Stimulated activated CD8-positive, alpha-beta memory T cell treated with anti-CD3 and anti-CD28 coated beads, Interleukin-7, amount 100 ng/mL, for 4 hours (primary cell): ENCODE data around the gene BRICD5.

ENCODE experiments used
- DNase-seq, 2 donors: peaks; one replicate each; pipeline ENCODE4 v3.0.0-alpha.2; 2020; ENCODE audit warnings: low read depth in 2 of 2

BRICD5 gene

DNA sequence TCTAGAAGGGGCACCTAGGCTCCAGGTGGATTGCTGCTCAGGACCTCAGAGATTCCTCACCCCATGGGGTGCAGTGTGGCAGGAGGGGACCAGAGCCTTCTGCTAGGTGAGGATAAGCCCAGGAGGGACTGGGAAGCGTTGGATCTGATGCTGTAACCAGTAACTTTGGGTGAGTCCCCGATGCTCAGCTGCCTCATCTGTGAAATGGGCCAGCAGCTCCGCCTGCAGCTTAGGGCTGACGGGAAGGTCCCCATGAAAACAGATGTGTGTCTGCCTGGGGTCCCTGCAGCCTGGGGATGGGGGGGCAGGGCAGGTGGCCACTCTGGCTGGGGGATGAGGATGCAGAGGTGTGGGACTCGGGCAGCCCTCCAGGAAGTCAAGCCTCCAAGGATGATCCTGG is 11.6 kb downstream of the BRICD5 start:
- no peak for DNase-seq

DNA sequence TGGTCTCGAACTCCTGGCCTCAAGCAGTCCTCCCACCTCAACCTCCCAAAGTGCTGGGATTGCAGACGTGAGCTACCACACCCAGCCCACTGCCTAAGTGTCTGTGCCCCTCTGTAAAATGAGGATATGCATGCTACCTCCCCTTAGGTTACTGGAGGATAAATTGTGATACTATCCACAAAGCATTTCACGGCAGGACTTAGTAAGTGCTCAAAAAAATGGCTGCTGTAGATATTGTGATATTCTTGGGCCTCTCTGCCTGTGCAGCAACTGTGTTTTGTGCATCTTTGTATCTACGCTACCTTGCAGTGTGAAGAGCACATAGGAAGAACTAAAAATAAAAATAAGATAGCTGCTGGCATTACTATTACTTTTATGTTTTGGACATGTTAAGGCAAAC is 12.4 kb downstream of the BRICD5 start:
- DNase-seq, result no peak

DNA sequence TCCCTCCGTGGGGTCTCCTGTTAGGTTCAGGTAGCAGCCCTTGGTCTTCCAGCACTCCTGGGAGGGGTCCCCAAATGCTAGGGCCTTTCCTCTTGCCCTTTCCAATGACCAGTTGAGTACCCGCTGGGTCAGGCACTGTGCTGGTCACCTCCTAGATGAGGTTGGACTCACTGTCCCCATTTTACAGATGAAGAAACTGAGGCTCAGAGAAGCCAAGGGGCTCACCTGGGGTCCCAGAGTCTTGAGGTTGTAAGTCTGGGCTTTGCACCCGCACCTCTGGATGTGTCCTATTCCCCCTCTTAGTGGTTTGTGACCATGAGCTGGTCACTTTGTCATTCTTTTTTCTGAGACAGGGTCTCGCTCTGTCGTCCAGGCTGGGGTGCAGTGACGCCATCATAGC is 12.9 kb downstream of the BRICD5 start:
- DNase-seq, result no peak

DNA sequence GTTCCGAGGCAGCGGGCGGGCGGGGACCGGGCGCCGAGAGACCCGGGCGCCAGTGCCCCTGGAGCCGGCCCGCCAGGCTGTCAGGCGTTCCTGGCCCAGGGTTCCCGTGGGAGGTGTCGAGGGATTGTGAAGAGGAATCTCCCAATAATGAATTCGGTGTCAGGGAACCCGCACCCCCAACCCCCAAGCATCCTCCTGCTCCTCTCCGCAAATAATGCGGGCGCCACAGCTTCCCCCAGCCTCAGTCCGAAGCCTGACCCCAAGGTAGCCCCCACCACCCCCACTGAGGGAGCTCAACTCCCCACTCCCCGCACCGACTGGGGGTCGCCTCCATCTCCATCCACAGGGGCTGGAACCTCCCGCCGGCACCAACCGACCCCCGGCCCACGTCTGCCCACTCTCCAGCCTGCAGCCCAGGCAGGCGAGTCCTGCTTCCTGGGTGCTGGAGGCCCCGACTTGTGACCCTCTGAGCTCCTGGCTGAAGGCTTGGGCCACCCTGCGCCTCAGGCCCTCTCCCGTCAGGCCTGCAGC is 13.6 kb downstream of the BRICD5 start:
- DNase-seq, result no peak

DNA sequence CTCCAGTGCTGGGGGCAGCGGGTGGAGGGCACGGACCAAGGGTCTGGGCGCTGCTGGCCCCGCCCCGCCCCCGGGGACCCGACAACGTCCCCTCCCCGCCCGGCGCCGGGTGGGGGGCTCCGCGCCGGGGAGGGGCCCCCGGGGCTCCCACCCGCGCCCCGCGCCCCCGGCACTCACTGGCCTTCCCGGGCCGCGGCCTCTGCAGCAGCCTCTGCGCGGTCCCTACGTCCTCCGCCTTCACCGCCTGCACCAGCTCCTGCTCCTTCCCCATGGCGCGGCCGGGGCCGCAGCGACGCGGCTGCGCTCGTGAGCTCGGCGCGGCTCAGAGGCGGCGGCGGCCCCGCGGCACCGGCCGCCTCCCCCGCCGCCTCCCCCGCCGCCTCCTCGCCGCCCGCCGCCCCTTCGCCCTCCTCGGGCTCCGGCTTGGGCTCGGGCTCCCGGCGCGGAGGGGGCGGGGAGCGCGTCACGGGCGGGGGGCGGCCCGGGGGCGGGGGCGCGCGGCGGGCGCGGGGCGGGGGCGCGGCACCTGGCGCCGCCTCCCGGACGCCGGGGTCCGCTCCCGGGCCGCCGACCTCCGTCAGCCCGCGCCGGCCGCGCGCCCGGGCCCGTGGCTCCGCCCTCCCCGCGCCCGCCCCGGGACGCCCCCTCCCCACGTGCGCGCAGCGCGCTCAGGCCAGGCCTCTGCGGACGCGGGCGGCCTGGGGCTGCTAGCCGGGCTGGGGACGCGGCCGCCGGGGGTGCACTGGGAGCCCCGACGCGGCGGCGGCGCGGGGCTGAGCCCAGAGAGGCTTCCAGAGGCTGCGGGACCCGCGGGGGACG is 14.3 kb downstream of the BRICD5 start, which contains the start of gene CASKIN1:
Gene CASKIN1 (minus strand): TSS at position 444 of the 819 bp plus-strand sequence. CDS start 173 bp downstream, at position 271.
- DNase-seq, result no peak

DNA sequence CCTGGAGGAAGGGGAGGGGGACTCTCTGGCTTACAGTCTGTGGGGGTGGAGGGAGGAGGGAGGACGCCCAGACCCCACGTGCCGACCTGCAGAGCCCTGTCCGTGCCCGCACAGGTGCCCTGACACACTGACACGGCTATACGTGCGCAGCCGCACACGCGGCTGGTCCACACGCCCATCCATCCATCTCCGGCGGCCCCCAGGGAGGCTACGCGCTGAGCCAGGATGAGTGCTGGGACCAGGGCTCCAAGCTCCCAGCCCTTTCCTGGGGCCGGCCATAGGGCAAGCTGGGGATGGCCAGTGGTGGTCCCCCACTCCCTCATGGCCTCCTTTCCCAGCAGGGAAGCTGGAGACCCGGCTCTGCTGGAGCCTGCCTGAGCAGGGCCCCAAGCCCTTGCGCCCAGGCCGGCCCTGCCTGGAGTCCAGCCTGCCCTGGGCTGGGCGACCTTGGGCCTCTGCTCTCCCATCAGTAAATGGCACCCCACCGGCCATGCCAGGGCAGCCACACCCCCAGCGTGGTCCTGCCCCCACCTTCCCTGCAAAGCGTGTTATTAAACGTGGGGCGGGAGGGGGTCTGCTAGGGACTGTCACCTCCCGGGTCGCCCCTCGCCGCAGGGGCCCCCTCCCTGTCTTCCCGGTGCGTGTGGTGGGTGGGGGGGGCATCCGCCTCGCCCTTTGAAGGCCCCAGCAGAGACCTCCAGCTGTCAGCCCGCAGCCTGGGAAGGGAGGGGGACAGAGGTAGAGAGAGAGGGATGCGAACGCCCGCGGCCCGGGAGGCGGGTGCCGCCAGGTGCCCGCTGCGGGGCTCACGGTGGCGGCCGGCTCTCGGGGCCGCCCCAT is 15.1 kb downstream of the BRICD5 start:
- no peak for DNase-seq

DNA sequence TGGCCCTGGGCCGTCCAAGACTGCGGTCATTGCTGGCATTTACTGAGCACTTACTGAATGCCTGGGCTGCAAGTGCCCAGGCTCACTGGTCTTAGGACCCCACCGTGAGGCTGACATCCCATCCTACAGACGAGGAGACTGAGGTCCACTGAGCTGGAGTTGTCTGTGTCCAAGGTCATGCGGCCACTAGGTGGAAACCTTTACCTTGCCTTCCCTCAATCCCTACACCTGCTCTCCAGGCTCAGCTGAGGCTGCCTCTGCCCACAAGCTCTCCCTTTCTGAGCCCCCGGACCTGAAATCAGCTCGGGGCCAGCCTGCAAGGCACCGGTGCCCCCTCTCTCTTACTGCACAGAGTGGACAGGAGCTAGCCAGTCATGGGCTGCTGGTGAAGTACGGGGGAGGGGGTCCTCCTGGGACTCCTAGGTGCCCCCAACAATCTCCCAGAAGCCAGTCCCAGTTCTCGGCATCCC is 15.8 kb downstream of the BRICD5 start:
- peak in 1 of 2 donors; percentile 8 for DNase-seq

DNA sequence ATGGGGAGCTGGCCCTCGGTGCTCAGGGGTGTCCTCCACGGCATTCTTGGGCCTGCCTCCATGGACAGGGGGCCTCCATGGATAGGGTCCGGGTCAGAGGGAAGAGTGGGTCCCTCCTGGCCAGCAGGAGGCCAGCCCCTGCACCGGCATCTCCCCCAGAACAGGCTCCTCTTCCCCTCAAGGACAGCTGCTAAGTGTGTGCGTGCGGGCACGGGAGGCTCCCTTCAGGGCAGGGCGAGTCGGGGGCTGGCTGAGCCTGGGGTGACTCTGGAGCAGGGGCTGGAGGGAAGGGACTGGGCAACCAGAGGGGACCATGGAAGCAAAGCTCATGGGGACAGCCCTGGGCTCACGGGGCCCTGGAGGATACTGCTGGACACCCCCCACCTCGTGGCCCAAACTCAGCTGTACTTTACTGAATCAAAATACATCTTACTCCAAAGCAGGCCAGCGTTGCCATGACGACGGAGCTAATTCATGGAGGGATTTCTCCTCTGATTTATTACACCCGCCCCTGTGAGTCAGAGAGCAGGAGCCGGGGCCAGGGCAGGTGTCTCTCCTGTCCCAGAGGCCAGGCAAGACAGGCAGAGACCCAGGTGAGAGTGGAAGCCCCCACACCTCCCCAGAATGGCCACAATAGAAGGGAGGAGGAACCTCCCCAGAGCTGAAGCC is 16.4 kb downstream of the BRICD5 start:
- DNase-seq, result no peak

DNA sequence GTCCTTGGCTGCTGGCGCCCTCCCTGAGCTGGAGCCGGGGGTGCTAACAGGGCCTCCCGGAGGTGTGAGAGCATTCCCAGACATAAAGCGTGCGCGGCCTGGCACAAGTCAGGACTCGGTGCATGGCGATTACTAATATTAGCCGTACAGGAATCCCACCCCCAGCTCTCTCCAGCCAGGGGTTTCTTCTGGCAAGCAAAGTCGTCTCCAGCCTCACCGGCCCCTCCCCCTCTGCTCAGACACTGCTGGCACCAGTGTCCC is 19.3 kb downstream of the BRICD5 start:
- no peak for DNase-seq

DNA sequence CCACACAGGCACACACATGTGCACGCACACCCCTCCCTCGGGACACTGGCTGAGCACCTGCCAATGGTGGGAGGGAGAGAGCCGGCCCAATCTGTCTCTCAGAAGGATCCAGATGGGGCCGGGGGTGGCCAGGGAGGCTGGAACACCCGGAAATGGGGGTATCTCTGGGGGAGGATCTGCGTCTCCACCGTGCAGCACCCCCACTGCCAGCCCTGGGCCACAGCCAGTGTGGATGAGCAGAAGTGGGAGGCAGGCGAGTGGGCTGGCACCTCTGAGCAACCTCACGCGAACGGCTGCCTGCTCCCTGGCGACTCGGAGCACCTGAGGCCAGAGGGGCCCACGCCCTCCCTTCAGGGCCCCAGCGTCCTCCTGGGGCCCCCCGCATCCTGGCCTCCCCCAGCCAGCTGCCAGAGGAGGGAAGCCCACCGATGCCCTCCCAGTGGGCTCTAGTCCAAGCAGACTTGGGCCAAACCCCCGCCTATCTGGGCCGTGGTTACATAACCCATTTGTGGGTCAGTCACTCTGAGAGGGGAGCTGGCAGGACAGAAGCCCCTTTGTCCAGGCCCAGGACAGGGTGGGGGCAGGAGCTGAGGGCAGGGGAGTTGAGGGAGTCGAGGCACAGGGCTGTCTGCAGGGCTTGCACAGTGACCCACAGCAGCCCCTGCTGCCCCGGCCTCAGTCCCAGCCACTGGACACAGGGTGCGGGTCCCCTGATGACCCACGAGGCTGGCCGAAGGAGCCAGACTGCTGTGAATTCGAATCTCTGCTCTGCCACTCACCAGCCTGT is 19.8 kb downstream of the BRICD5 start:
- no peak for DNase-seq

DNA sequence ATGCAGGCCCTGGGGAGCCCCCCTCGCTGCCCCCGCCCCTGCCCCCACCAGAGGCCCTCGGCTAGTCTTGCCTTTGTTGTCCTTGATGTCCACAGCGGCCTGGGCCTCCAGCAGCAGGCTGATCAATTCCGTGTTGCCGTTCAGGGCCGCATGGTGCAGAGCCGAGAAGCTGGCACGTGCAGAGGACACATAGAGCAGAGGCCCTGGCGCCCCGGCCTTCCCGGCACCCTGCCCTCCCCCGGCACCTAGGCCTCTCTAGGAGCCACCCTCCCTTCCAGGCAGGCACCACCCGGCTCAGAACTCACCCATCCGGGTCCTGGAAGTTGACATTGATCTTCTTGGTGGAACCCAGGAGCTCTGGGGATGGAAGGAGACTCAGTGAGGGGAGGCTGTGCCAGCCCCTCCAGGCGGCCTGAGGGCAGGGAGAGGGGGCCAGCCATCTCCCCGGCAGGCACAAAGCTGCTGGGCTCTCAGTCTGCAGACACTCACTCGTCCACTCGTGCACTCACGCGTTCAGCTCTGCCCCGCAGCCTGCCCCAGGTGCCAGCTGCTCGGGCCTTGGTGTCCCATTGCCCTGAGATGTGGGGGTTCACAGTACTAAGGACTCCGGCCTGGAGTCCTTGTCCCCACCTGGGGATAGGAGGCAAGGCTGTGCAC is 20.5 kb downstream of the BRICD5 start:
- no peak for DNase-seq

DNA sequence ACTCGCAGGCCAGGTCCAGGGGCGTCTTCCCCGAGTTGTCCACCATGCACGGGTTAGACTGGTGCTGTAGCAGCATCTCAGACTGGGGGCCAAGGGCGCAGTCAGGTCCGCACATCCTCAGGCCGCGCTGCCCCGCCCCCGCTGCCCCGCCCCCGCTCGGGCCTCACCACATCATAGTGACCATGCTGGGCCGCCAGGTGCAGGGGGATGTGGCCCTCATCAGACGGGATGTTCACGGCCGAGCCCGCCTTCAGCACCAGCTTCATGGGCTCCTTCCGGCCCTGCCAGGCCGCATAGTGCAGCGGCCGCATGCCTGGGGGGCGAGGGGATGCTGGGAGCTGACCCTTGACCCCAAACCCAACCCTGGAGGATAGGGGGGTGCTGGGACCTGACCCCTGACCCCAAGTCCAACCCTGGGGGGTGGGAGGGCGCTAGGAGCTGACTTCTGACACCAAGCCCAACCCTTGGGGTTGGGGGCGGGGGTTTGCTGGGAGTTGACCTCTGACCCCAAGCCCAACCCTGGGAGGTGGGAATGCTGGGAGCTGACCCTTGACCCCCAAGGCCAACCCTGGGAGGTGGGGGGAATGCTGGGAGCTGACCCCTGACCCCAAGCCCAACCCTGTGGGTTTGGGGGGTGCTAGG is 21.3 kb downstream of the BRICD5 start:
- no peak for DNase-seq

DNA sequence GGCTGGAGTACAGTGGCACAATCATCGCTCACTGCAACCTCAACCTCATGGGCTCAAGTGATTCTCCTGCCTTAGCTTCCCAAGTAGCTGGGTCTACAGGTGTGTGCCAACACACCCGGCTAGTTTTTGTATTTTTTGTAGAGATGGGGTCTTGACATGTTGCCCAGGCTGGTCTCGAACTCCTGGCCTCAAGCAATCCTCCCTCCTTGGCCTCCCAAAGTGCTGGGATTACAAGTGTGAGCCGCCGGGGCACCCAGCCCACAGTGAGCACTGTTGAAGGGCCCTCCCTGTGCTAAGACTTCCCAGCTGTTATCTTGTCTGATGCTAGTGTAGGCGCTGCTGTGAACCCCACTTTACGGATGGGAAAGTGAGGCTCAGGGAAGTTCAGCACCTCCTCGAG is 22.3 kb downstream of the BRICD5 start:
- no peak for DNase-seq

DNA sequence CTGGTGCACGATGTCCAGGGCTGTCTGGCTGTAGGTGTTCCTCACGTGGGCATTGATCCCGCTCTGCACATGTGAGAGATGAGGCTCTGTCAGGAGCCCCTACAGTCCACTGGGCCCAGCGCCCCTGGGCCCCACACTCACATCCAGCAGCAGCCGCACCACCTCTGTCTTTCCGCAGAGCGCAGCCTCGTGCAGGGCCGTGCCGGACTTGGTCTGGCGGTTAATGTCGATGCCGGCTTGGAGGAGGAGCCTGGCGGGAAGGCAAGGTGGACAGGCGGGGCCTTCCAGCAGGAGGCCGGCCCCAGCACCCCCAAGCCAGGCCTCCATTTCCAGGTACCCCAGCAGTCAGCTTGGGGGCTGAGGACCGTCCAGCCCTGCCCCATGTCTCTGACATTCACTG is 23.5 kb downstream of the BRICD5 start:
- no peak for DNase-seq

DNA sequence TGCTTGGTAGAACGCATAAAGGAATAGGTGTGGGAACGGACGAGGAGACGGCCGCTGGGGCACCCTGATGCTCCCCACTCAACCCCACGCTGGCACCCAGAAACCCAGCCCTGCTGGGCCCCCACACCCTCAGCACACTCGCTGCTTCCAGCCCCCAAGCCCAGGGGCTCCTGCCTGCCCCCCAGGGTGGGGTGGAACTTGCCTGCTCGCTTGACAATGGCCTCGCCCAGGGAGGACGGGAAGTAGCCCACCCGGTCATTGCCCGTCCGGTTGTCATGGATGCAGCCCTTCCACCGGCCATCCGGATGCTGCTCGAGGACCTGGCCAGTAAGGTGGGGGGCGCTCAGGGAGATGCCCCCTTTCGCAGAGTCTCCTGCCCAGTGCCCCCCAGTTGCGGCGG is 24.2 kb downstream of the BRICD5 start:
- DNase-seq, result no peak

DNA sequence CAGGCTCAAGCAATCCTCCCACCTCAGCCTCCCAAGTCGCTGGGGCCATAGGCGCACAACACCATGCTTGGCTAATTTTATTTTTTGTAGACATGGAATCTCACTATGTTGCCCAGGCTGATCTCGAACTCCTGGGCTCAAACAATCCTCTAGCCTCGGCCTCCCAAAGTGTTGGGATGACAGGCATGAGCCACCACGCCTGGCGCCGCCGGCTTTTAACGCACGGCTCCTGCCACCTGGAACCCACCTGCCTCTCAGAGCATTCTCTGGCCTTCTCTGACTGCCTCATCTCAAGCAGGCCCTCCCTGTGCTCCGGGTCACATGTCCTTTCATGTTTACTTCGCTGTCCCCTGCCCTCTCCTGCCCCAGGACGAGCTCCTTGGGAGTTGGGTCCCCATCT is 24.6 kb downstream of the BRICD5 start:
- DNase-seq, result no peak

DNA sequence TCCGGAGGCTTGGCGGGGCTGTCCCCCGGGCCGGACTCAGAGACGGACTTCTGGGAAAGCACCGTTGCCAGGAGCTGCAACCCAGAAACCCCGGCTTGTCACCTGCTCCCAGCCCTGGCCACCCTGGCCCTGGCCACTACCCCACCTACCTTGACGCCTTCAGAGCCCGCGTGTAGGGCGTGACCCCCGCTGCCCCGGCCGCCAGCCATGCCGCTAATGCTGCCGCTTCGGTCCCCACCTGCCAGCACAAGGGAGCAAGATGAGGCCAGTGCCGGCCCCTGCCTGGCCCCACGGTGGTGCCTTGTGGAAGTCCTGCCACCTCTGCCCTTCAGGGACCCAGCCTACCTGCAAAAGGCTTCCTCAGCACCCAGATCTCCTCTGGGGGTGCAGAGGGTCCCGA is 25.7 kb downstream of the BRICD5 start:
- no peak for DNase-seq

DNA sequence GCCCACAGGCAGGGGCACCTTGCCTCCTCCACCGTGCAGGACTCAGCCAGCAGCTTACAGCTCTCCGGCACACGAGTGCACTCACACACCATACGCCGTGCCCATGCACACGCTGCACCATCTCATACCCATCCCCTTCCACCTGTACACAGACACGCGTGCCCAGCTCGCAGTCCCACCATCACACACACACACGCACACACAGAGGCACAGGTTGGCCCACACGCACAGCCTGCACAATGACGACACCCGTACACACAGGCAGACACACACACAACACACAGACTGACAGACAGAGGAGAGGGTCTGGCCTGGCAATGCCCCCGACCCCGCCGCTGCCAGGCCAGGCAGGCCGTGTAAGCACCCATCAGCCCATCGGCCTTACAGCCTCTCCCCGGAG is 26.3 kb downstream of the BRICD5 start:
- DNase-seq, result no peak

DNA sequence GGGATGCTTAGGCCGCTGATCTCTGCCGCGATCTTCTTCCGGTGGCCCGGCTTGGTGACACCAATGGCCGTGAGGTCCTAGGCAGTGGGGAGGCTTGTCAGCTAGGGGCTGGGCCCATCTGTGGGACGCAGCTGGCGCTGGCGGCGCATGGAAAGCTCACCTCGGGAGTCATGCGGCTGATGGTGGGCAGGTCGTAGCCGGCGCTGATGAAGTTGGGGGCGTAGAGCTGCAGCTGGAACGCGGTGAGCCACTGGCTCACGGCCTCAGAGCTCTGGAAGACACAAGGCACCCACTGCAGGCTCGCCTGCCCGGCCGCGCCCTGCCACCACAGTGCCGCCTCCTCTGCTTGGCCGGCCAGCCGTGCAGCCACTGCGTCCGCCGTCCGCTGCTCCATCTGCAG is 27.0 kb downstream of the BRICD5 start:
- DNase-seq, result no peak

DNA sequence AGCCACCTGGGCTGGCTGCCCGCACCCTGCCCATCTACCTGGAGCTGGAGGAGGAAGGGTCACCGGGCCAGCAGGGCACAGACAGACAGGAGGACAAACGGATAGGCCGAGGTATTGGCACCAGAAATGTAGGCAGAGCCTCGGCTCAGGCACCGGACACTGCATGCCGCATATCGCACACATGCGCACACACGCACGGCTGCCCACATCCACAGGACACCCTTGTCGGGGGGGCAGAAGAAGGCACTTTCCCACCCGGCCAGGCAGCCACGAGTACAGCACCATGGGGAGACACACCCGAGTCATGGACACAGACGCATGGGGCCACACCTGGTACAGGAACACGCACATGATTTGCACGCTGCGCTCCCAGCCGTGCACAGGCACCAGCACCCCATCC is 28.7 kb downstream of the BRICD5 start:
- DNase-seq, result no peak
